ENCODE data around the gene DCTN2. TPM values are rescaled to one million over a fixed set of nuclear protein-coding genes. Genes with fewer than 3 reads are reported as not detected.

Gene DCTN2
- total RNA-seq, 1 donor from 2014 or later = 100 TPM

Small RNA genes lying within 50 kb of the gene (microRNA-seq; reads per million reads assigned to microRNA genes)
- not detected for gene MIR616
- gene MIR6758 = not detected

Other genes with a start within 250 kb of the DCTN2 start
- gene R3HDM2, start 116.1 kb downstream of the DCTN2 start, total RNA-seq = 77.7 TPM
- gene INHBC, start 112.4 kb downstream of the DCTN2 start, total RNA-seq = not detected
- 0.73 TPM for gene INHBE, start 91.9 kb downstream of the DCTN2 start, total RNA-seq
- gene GLI1, start 87.4 kb downstream of the DCTN2 start, total RNA-seq = 0.83 TPM
- 5.9 TPM for gene ARHGAP9, start 67.3 kb downstream of the DCTN2 start, total RNA-seq
- gene MARS1, start 59.1 kb downstream of the DCTN2 start, total RNA-seq = 89.2 TPM
- gene DDIT3, start 26.7 kb downstream of the DCTN2 start, total RNA-seq = 24.0 TPM
- gene MBD6, start 24.4 kb downstream of the DCTN2 start, total RNA-seq = 39.9 TPM
- 0.22 TPM for gene KIF5A, start 2.9 kb upstream of the DCTN2 start, total RNA-seq
- 17.9 TPM for gene PIP4K2C, start 44.0 kb upstream of the DCTN2 start, total RNA-seq
- 31.0 TPM for gene DTX3, start 57.6 kb upstream of the DCTN2 start, total RNA-seq
- 15.0 TPM for gene ARHGEF25, start 64.2 kb upstream of the DCTN2 start, total RNA-seq
- 11.1 TPM for gene B4GALNT1, start 86.0 kb upstream of the DCTN2 start, total RNA-seq
- 133 TPM for gene OS9, start 146.9 kb upstream of the DCTN2 start, total RNA-seq
- gene AGAP2, start 191.6 kb upstream of the DCTN2 start, total RNA-seq = 6.1 TPM
- 25.1 TPM for gene TSPAN31, start 197.8 kb upstream of the DCTN2 start, total RNA-seq
- gene CDK4, start 205.1 kb upstream of the DCTN2 start, total RNA-seq = 46.3 TPM
- gene MARCHF9, start 207.9 kb upstream of the DCTN2 start, total RNA-seq = 13.1 TPM
- gene CYP27B1, start 219.9 kb upstream of the DCTN2 start, total RNA-seq = 0.24 TPM
- gene METTL1, start 224.9 kb upstream of the DCTN2 start, total RNA-seq = 13.3 TPM
- gene EEF1AKMT3, start 225.4 kb upstream of the DCTN2 start, total RNA-seq = 1.6 TPM
- 47.7 TPM for gene TSFM, start 235.6 kb upstream of the DCTN2 start, total RNA-seq

Data from cardiac septum (tissue), 1 donor.